Stimulated activated CD4-positive, alpha-beta T cell treated with anti-CD3 and anti-CD28 coated beads, Interleukin-15, amount 100 ng/mL, for 24 hours (primary cell): ENCODE data around the gene N4BP2.

Experiments
- DNase-seq: peaks from one replicate; pipeline ENCODE4 v3.0.0-alpha.2; 2020

Gene N4BP2

GRCh38 chr4:40164459-40164858 is 107.8 kb downstream of the N4BP2 start:
- no peak for DNase-seq

- no peak for DNase-seq
Measured at GRCh38 chr4:40165916-40166315, 109.3 kb downstream of the N4BP2 start.

GRCh38 chr4:40168070-40168469 is 111.4 kb downstream of the N4BP2 start:
- DNase-seq = no peak

GRCh38 chr4:40170588-40170987 is 113.9 kb downstream of the N4BP2 start:
- no peak for DNase-seq

GRCh38 chr4:40173470-40173875 is 116.8 kb downstream of the N4BP2 start:
- no peak for DNase-seq

GRCh38 chr4:40176602-40177001 is 120.0 kb downstream of the N4BP2 start:
- DNase-seq = no peak

GRCh38 chr4:40177591-40177990 is 120.9 kb downstream of the N4BP2 start:
- DNase-seq = no peak

GRCh38 chr4:40178672-40179071 is 122.0 kb downstream of the N4BP2 start:
- DNase-seq = no peak

GRCh38 chr4:40179360-40179759 is 122.7 kb downstream of the N4BP2 start:
- no peak for DNase-seq

- no peak for DNase-seq
Measured at GRCh38 chr4:40180356-40180755, 123.7 kb downstream of the N4BP2 start.

- no peak for DNase-seq
Measured at GRCh38 chr4:40182001-40182400, 125.4 kb downstream of the N4BP2 start.

GRCh38 chr4:40182954-40183353 is 126.3 kb downstream of the N4BP2 start:
- DNase-seq = no peak

- no peak for DNase-seq
Measured at GRCh38 chr4:40183615-40184411, 127.2 kb downstream of the N4BP2 start.

GRCh38 chr4:40185830-40186664 is 129.4 kb downstream of the N4BP2 start:
- DNase-seq = no peak

GRCh38 chr4:40186665-40187014 is 130.0 kb downstream of the N4BP2 start:
- no peak for DNase-seq

GRCh38 chr4:40187386-40187906 is 130.8 kb downstream of the N4BP2 start:
- no peak for DNase-seq

GRCh38 chr4:40190019-40190418 is 133.4 kb downstream of the N4BP2 start:
- DNase-seq = no peak

GRCh38 chr4:40190465-40190864 is 133.8 kb downstream of the N4BP2 start:
- no peak for DNase-seq

GRCh38 chr4:40190880-40191815 is 134.5 kb downstream of the N4BP2 start:
- DNase-seq = no peak

GRCh38 chr4:40192114-40193015 is 135.7 kb downstream of the N4BP2 start:
- no peak for DNase-seq

GRCh38 chr4:40193016-40193571 is 136.4 kb downstream of the N4BP2 start:
- DNase-seq = no peak
